ENCODE results near the gene OR5K2.

DNA sequence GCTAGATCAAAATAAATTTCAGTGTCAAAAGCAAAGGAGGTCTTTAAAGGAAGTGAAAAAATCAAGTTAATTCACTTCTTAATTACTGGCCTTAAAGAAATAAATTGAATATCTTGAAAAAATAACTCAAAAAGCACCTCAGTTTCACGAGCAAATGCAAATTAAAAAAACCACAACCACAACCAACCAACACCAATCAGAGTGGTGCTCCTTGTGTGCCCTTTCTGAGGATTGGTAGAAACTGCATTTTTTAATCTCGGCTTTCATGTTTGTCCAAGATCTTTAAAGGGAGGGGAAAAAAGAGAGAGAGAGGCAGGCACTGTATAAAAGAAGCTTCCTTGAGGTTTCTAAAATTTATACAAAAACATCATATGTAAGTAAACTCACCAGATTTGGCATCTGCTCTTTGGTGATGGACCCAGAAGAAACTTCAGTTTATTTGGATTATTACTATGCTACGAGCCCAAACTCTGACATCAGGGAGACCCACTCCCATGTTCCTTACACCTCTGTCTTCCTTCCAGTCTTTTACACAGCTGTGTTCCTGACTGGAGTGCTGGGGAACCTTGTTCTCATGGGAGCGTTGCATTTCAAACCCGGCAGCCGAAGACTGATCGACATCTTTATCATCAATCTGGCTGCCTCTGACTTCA is 34.3 kb downstream of the OR5K2 start, which contains the start of gene GPR15:
- TF ChIP-seq CTCF (IDR thresholded peaks at IDR 0.05) (no peak), POLR2A (IDR thresholded peaks at IDR 0.05; ENCODE audit: low read depth) (no peak), POLR2AphosphoS5 (IDR thresholded peaks at IDR 0.05) (no peak)
